IPS DF 6.9 (cell line): ENCODE data around the gene SNRNP35.
"Not testable (repeated sequence)": the region's sequence is repeated elsewhere in the genome, so short reads cannot be mapped to it uniquely, and the experiment has no call there.

ENCODE experiments used
- DNase-seq: peaks from one replicate; pipeline ENCODE4 v3.0.0-alpha.2; 2013; ENCODE audit warnings: low read depth, low spot score
- H3K27ac ChIP-seq: one replicate; pipeline ENCODE4 v1.5.1; 2013; ENCODE audit warnings: low read length, control low read depth
- H3K27me3 ChIP-seq: 2 replicates; pipeline ENCODE4 v1.6.1; 2013; ENCODE audit warnings: mild to moderate bottlenecking, low read length; ENCODE audit not compliant: control insufficient read depth, insufficient read depth
- H3K36me3 ChIP-seq: 2 replicates; pipeline ENCODE4 v1.6.1; 2013; ENCODE audit warnings: low read length; ENCODE audit not compliant: control insufficient read depth, insufficient read depth
- H3K4me1 ChIP-seq: 2 replicates; pipeline ENCODE4 v1.6.1; 2013; ENCODE audit warnings: low read length; ENCODE audit not compliant: control insufficient read depth, insufficient read depth
- H3K4me3 ChIP-seq: 2 replicates; pipeline ENCODE4 v1.5.1; 2013; ENCODE audit warnings: mild to moderate bottlenecking, low read length
- H3K9me3 ChIP-seq: 2 replicates; pipeline ENCODE4 v1.6.1; 2013; ENCODE audit warnings: low read length, inconsistent platforms; ENCODE audit not compliant: control insufficient read depth, insufficient read depth
- WGBS: extraction: QIAGEN DNeasy Blood & Tissue Kit; methylation state at CpG from one replicate; pipeline ENCODE4 v1.1.7; 2013; ENCODE audit warnings: mixed read lengths, missing lambda C conversion rate; ENCODE audit not compliant: insufficient read length, insufficient coverage; 5-methylcytosine and 5-hydroxymethylcytosine counted together

SNRNP35 gene

DNA sequence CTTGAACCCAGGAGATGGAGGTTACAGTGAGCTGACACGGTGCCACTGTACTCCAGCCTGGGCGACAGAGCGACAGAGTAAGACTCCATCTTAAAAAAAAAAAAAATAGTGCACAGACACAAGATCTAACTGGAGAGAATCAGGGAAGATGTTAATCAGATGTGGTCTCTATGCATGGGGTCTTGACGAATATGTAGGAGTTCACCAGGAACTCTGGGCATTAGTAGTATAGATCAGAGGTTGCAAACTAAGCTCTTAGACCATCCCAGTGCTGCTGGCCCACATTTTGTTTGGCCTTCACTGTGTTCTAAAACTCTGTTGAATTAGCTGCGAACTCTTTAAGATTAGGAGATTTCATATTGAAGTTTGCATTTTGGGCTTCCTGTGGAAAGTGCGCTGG lies 31.6 kb downstream of the SNRNP35 start:
- 0 out of 2 replicates have a peak, but pooled peaks cover 3% of the 10 kb centered on the region for H3K4me1 ChIP-seq
- no peaks in the 10 kb centered on the region for H3K36me3 ChIP-seq
- no peak overlapping the region for H3K4me3 ChIP-seq
- no peaks in the 10 kb centered on the region; the same call in 1 of the 2 replicates for H3K9me3 ChIP-seq
- no peak overlapping the region for H3K27ac ChIP-seq
- WGBS: no CpG with 5 or more reads among the region's 6 CpGs
- no peak for DNase-seq
- H3K27me3 ChIP-seq: no peaks in the 10 kb centered on the region

GRCh38 chr12:123490089-123490488 lies 32.1 kb downstream of the SNRNP35 start:
- WGBS: no CpG with 5 or more reads among the region's 5 CpGs

GRCh38 chr12:123491056-123491455 lies 33.1 kb downstream of the SNRNP35 start:
- no peaks in the 10 kb centered on the region for H3K27me3 ChIP-seq
- H3K27ac ChIP-seq: no peak overlapping the region
- 0 out of 2 replicates have a peak, but pooled peaks cover 3% of the 10 kb centered on the region for H3K4me1 ChIP-seq

More at GRCh38 chr12:123490089-123490488, 32.1 kb downstream of the SNRNP35 start:
- no peak overlapping the region for H3K27ac ChIP-seq
- no peak overlapping the region for H3K4me3 ChIP-seq
- 0 out of 2 replicates have a peak, but pooled peaks cover 3% of the 10 kb centered on the region for H3K4me1 ChIP-seq
- DNase-seq: no peak
- no peaks in the 10 kb centered on the region for H3K36me3 ChIP-seq
- H3K9me3 ChIP-seq: no peaks in the 10 kb centered on the region; the same call in 1 of the 2 replicates
- no peaks in the 10 kb centered on the region for H3K27me3 ChIP-seq

GRCh38 chr12:123491481-123491880 lies 33.5 kb downstream of the SNRNP35 start:
- no peak for DNase-seq
- no peaks in the 10 kb centered on the region for H3K27me3 ChIP-seq
- no peaks in the 10 kb centered on the region; the same call in 1 of the 2 replicates for H3K9me3 ChIP-seq
- WGBS: no CpG with 5 or more reads among the region's 13 CpGs
- 0 out of 2 replicates have a peak, but pooled peaks cover 3% of the 10 kb centered on the region for H3K4me1 ChIP-seq
- H3K27ac ChIP-seq: no peak overlapping the region
- no peak overlapping the region for H3K4me3 ChIP-seq
- H3K36me3 ChIP-seq: no peaks in the 10 kb centered on the region

More at GRCh38 chr12:123491056-123491455, 33.1 kb downstream of the SNRNP35 start:
- Histone ChIP-seq H3K36me3 (no peaks in the 10 kb centered on the region), H3K9me3 (no peaks in the 10 kb centered on the region; the same call in 1 of the 2 replicates), H3K4me3 (no peak overlapping the region)
- DNase-seq: no peak
- no CpG with 5 or more reads among the region's 11 CpGs for WGBS

DNA sequence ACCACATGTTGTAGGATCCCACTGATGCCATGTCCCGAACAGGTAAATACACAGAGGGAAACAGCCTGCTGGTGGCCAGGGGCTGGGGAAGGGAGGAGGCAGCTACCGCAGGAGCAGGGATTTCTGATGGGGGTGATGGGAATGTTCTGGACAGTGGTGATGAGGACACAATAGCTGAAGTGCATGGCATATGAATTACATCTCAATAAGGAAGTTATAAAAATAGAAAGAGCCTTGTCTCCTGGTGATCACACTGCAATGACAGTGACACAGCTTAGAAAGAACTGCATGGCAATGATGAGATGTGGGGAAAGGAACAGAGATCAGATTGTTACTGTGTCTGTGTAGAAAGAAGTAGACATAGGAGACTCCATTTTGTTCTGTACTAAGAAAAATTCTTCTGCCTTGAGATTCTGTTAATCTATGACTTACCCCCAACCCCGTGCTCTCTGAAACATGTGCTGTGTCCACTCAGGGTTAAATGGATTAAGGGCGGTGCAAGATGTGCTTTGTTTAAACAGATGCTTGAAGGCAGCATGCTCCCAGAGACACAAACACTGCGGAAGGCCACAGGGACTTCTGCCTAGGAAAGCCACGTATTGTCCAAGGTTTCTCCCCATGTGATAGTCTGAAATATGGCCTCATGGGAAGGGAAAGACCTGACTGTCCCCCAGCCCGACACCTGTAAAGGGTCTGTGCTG lies 34.5 kb downstream of the SNRNP35 start:
- H3K4me3 ChIP-seq, DNase-seq, H3K36me3 ChIP-seq, H3K27ac ChIP-seq, H3K9me3 ChIP-seq, H3K27me3 ChIP-seq, H3K4me1 ChIP-seq: not testable (repeated sequence)
- WGBS: no CpG with 5 or more reads among the region's 7 CpGs

- H3K36me3 ChIP-seq: no peaks in the 10 kb centered on the region
- H3K4me3 ChIP-seq: no peak overlapping the region
- no peak overlapping the region for H3K27ac ChIP-seq
- H3K27me3 ChIP-seq: no peaks in the 10 kb centered on the region
- no CpG with 5 or more reads among the region's 18 CpGs for WGBS
- no peaks in the 10 kb centered on the region for H3K9me3 ChIP-seq
- DNase-seq: no peak
- no peaks in the 10 kb centered on the region for H3K4me1 ChIP-seq
Observed at GRCh38 chr12:123494124-123494851, 36.3 kb downstream of the SNRNP35 start.

DNA sequence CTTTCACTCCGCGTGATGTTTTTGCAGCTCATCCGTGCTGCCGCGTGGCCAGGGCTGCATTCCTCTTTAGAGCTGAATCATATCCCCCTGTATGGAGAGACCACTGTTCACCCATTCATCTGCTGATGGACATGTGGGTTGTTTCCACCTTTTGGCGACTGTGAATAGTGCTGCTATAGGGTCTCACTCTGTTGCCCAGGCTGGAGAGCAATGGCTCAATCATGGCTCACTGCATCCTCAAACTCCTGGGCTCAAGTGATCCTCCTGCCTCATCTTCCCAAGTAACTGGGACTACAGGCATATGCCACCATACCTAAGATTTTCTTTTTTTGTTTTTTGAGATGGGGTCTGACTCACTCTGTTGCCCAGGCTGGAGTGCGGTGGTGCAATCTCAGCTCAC lies 39.1 kb downstream of the SNRNP35 start:
- WGBS: no CpG with 5 or more reads among the region's 7 CpGs
- no peaks in the 10 kb centered on the region for H3K27me3 ChIP-seq
- no peak overlapping the region for H3K4me3 ChIP-seq
- H3K27ac ChIP-seq: no peak overlapping the region
- DNase-seq: no peak
- H3K4me1 ChIP-seq: no peaks in the 10 kb centered on the region
- H3K9me3 ChIP-seq: no peaks in the 10 kb centered on the region
- H3K36me3 ChIP-seq: no peaks in the 10 kb centered on the region

GRCh38 chr12:123498126-123498825 lies 40.3 kb downstream of the SNRNP35 start:
- Histone ChIP-seq H3K9me3 (no peaks in the 10 kb centered on the region), H3K4me3 (no peak overlapping the region), H3K4me1 (no peaks in the 10 kb centered on the region), H3K27me3 (no peaks in the 10 kb centered on the region), H3K36me3 (no peaks in the 10 kb centered on the region), H3K27ac (no peak overlapping the region)
- no peak for DNase-seq
- no CpG with 5 or more reads among the region's 13 CpGs for WGBS

- H3K4me1 ChIP-seq: no peaks in the 10 kb centered on the region
- H3K9me3 ChIP-seq: no peaks in the 10 kb centered on the region
- WGBS: no CpG with 5 or more reads among the region's 16 CpGs
- no peak for DNase-seq
- H3K27me3 ChIP-seq: no peaks in the 10 kb centered on the region
- H3K27ac ChIP-seq: no peak overlapping the region
- no peak overlapping the region for H3K4me3 ChIP-seq
- H3K36me3 ChIP-seq: no peaks in the 10 kb centered on the region
Observed at GRCh38 chr12:123499332-123499731, 41.4 kb downstream of the SNRNP35 start.

- H3K27ac ChIP-seq: no peak overlapping the region
- no peaks in the 10 kb centered on the region for H3K27me3 ChIP-seq
- DNase-seq: no peak
- H3K36me3 ChIP-seq: no peaks in the 10 kb centered on the region
- H3K4me3 ChIP-seq: no peak overlapping the region
- no peaks in the 10 kb centered on the region for H3K9me3 ChIP-seq
- WGBS: 100% methylated on average over 1 of the region's 12 CpGs
- no peaks in the 10 kb centered on the region for H3K4me1 ChIP-seq
Observed at GRCh38 chr12:123502163-123502704, 44.3 kb downstream of the SNRNP35 start.
